Tongue (tissue), 2 donors: Measurements from ENCODE around the gene MYO15B. TPM values are rescaled to one million over a fixed set of nuclear protein-coding genes. Genes with fewer than 3 reads are reported as not detected.

Experiments
- DNase-seq: peaks from one replicate; pipeline ENCODE4 v3.0.0-alpha.2; 2015
- total RNA-seq: library from RNA; depleted of rRNA; stranded (reverse); fragments of >200 nt; gene quantifications from one replicate; pipeline ENCODE4 v1.2.3, GENCODE V29; 2014

The MYO15B gene
- total RNA-seq, 1 donor from 2014 or later: 63.4 TPM

GRCh38 chr17:75639771-75640555 is 52.4 kb downstream of the MYO15B start:
- peak; percentile 67 for DNase-seq

GRCh38 chr17:75640556-75641119 is 53.0 kb downstream of the MYO15B start:
- no peak for DNase-seq

- no peak for DNase-seq
These were observed 53.7 kb downstream of the MYO15B start for GRCh38 chr17:75641343-75641742.

DNA sequence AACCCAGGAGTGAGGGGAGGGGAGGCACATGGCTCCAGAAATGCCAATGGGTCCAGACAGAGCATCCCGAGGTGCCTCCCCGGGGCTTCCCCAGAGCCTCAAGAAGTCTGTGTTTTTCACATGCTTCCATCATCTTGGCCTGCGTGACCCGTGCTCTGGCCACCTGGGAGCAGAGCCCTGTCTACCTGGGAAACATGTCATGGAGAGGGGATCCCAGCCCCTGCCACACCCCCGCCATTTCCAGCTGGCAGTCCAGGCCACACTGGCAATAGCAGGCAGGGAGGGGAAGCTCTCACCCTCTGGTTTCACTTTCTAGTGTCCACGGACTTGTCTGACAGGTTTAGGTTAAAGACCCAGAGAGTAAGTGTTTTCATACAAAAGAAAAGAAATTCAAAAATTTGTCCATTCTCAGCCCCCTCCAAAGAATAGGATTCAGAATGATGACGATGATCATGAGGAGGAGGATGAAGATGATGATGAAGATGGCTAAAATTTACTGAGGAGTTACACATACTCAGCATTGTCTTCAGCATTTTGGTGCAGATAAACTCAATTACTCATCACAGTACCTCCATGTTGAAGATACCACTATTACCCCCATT is 54.7 kb downstream of the MYO15B start:
- peak; percentile 42 for DNase-seq

DNA sequence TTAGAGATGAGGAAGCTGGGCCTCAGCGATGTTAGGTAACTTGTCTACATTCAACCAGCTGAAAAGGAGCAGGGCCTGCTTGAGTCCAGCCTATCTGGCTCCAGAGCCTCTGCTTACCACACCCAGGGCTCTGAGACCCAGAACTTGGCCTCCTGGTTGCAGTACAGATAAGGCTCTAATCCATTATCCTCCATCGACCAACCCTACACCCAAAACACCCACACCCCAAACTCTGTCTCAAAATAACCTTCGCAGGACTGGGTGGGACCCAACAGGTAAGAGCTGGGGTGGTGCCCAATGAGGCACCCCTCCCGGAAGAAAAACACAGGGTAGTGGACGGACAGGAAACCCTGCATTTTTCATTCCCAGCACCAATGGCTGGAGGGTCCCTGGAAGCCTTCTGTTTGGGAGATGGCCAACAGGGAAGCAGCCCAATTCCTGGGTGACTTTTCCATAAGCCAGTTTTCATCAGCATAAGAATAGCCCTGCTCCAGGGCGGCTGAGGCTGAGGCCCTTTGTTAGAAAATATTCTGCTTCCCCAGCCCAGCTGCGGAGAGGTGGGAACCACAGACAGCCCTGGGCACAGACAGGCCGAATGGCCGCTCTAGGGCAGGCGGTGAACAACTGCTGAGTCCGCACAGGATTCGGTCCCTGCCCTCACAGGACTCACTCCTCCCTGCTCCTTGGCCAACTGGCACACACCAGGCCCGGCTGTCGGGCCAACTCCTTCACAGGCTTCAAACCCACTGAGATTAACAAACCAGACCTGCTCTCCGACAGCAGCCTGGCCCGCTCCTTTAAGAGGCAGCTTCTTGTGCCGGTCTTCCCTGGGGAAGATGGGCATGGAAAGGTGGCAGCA is 55.4 kb downstream of the MYO15B start:
- DNase-seq: no peak

GRCh38 chr17:75643643-75644017 is 56.0 kb downstream of the MYO15B start:
- DNase-seq: no peak

GRCh38 chr17:75645501-75645888 is 57.9 kb downstream of the MYO15B start:
- DNase-seq: no peak

DNA sequence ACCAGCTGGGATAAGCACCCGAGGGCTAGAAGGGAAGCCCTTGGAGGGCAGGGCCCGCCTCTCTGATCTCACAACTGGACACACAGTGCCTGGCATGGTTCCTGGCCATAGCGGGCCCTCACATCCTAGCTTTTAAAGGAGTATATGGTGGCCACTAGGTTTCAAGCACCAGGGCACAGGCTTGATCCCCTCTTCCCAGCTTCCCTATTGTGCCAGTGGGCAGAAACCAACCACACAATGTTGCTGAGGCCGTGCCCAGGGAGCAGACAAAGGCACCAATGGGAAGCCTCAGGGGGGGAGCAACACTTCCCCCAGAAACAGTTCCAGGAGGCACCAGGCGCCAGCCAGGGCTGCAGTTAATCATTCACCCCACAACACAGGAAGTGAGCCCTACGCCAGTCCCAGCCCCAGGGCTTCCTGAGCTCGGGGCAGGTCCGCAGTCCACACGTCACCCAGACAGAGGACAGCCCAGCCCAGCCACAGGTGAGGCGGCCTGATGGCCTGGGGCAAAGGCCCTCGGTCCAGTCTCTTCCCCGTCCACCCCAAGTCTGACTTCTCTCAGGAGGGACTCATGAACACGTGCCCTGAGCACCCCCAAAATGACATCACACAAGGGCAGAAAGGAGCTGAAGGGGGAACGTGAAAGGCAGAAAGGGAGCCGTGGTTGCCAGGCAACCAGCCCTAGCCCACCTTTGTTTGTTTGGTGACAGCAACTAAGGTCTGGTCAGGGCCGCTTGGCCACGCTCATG is 58.5 kb downstream of the MYO15B start:
- no peak for DNase-seq

GRCh38 chr17:75646638-75646992 is 59.0 kb downstream of the MYO15B start:
- no peak for DNase-seq

DNA sequence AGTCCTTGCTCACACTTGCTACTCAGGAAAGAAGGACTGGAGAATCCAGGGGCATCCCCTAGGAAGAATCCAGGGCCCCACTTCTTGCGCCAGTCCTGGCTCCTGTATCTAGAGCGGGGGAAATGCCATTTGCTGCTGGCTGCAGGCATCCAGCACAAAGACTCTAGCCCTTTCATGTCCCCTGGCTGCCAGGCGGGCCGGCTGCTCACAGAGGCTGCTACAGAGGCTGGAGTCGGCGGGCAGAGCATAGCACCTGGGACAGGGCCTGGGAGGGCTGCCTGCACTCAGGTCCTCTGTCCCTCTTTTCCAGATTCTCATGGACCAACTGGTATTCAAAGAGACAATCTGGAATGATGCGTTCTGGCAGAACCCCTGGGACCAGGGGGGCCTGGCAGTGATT is 59.5 kb downstream of the MYO15B start:
- no peak for DNase-seq

GRCh38 chr17:75647921-75648320 is 60.3 kb downstream of the MYO15B start:
- no peak for DNase-seq

DNA sequence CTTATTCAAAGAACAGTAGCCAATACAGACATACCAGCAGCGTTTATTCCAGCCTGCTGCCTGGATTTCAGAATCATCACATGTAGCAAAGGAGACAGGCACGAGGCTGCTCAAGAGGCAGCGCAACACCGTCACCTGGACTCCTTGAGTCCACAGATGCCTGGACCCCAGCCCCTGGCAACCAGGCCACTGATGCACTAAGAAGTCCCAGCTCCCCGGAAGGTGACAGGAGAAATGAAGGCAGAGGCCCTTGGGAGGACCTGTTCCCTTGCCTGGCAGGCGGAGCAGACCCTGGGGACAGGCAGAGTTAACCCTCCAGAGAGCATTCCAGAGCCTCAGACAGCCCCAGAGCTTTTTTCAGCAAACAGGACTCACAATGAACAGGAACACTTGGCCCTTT is 62.1 kb downstream of the MYO15B start:
- no peak for DNase-seq

- DNase-seq: no peak
These were observed 63.3 kb downstream of the MYO15B start for GRCh38 chr17:75650874-75651273.

GRCh38 chr17:75652341-75652740 is 64.7 kb downstream of the MYO15B start:
- DNase-seq: no peak

- peak; percentile 64 for DNase-seq
These were observed 65.4 kb downstream of the MYO15B start for GRCh38 chr17:75652934-75653549.

GRCh38 chr17:75654176-75654575 is 66.6 kb downstream of the MYO15B start:
- DNase-seq: no peak

- no peak for DNase-seq
These were observed 70.6 kb downstream of the MYO15B start for GRCh38 chr17:75658237-75658636.

GRCh38 chr17:75661531-75661930 is 73.9 kb downstream of the MYO15B start:
- no peak for DNase-seq

DNA sequence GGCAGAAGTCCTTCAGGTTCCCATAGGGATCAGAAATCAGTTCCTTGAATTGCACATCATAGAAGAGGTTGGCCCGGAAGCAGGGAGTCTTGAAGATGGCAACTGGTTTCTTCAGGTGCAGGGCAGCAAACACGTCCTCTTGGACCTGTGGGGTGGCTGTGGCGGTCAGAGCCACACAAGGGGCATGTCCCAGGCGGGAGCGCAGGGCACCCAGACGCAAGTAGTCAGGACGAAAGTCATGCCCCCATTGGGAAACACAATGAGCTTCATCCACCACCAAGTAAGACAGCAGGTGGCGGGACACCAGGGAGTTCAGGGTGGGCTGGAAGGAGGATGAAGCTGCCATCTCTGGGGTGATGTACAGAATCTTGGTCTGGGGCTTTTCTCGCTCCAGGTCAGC is 74.9 kb downstream of the MYO15B start:
- DNase-seq: no peak

- DNase-seq: no peak
These were observed 76.5 kb downstream of the MYO15B start for GRCh38 chr17:75664099-75664549.

DNA sequence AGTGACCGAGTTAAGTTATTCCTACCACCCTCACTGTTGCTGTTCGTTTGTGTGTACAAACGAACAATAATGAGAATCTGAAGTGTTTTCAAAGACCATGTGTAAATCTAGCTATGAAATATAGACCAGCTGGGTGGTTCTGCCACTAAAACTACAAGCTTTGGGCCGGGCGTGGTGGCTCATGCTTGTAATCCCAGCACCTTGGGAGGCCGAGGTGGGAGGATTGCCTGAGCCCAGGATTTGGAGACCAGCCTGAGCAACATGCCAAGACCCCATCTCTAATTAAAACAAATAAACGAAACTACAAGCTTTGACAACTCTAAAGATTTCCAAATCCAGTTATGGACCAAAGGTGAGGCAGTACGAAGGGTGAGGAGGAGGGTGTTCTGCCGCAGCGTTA is 78.4 kb downstream of the MYO15B start:
- DNase-seq: no peak
